ENCODE data around the gene FASN. TPM values are rescaled to one million over a fixed set of nuclear protein-coding genes. Genes with fewer than 3 reads are reported as not detected.

FASN gene
- total and polyA plus RNA-seq, 2 of the 4 experiments (the other 2 are of a cell fraction): 12.4 to 56.0 TPM

DNA sequence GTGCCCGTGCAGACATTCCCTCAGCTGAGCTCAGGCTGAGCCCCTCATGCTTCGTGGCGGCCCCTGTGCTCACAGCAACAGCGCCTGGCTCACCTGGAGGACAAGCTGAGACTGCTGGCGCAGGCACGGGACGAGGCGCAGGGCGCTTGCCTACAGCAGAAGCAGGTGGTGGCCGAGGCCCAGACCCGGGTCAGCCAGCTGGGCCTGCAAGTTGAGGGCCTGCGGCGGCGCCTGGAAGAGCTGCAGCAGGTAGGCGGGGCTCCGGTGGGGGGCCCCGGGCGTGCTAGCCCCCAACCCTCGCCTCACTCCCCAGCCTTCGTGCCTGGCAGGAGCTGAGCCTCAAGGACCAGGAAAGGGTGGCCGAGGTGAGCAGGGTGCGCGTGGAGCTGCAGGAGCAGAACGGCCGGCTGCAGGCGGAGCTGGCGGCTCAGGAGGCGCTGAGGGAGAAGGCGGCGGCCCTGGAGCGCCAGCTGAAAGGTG is 68.0 kb downstream of the FASN start:
- Histone ChIP-seq H4K5ac (ENCODE audit: low read depth, low read length) (no peak overlapping the region), H3K36me3 (ENCODE audit: control insufficient read depth, insufficient read depth, low read length) (peaks cover 2% of the 10 kb centered on the region), H3K9ac (ENCODE audit: low read depth, low read length) (no peak overlapping the region), H3K23ac (ENCODE audit: low read depth, low read length) (no peak overlapping the region), H4K91ac (ENCODE audit: insufficient read depth, low read depth, low read length) (no peak overlapping the region), H3K4me2 (ENCODE audit: low read depth, low read length) (no peak overlapping the region), H2AK9ac (replicated peaks; ENCODE audit: low read depth, low read length, poor library complexity) (no peak overlapping the region), H3K4me1 (ENCODE audit: control insufficient read depth, insufficient read depth, low read length) (peaks cover 4% of the 10 kb centered on the region; the same call in 1 of the 2 replicates), H3K79me1 (ENCODE audit: low read depth in 1 of 2, low read length in 2 of 2) (no peaks in the 10 kb centered on the region), H2AK5ac (ENCODE audit: low read depth, low read length) (no peak overlapping the region), H3K4ac (ENCODE audit: low read depth, low read length) (no peak overlapping the region), H3K27me3 (ENCODE audit: control insufficient read depth, insufficient read depth, low read length) (no peaks in the 10 kb centered on the region), H2BK15ac (ENCODE audit: low read depth, low read length) (no peak overlapping the region), H3K4me3 (ENCODE audit: insufficient read depth, low read depth, low read length) (no peak overlapping the region), H3K9me1 (ENCODE audit: insufficient read depth, low read length) (no peaks in the 10 kb centered on the region), H2BK20ac (ENCODE audit: low read depth, low read length) (no peak overlapping the region), H3K18ac (ENCODE audit: low read depth, low read length) (no peak overlapping the region), H3K56ac (ENCODE audit: extremely low read depth, insufficient read depth, low read length) (no peak overlapping the region), H2AFZ (replicated peaks; ENCODE audit: low read length, poor library complexity) (peak overlapping the region; percentile 94), H2BK5ac (ENCODE audit: low read depth, low read length, poor library complexity, severe bottlenecking) (no peak overlapping the region), H3K27ac (ENCODE audit: insufficient read depth, low read length) (no peak overlapping the region), H2BK120ac (ENCODE audit: low read depth, low read length) (no peak overlapping the region), H3K14ac (replicated peaks; ENCODE audit: low read depth, low read length) (no peak overlapping the region), H3K9me3 (ENCODE audit: control insufficient read depth, insufficient read depth, low read length) (no peaks in the 10 kb centered on the region), H4K8ac (ENCODE audit: low read depth in 2 of 2, low read length in 2 of 2) (no peak overlapping the region), H4K20me1 (ENCODE audit: insufficient read depth, low read length) (no peaks in the 10 kb centered on the region; the same call in 1 of the 2 replicates)
- dilution Hi-C loops (cut with HindIII; ENCODE audit: low sequenced_read_pairs, unreplicated experiment) (no loop called here), intact Hi-C loops (cut with micrococcal nuclease) (loop anchor here (1.0 to 10.0 kb wide), 2 partner anchors 124 to 295 kb away; no protein-coding TSS in a partner anchor), in situ Hi-C loops (cut with MboI; ENCODE audit: low sequenced_read_pairs) (loop anchor here (5.0 kb wide), 1 partner anchor 127 kb away; no protein-coding TSS in a partner anchor)
- no TSS peak for BruUV-seq (replicated peaks)
- POLR2A ChIA-PET (ENCODE audit: unreplicated experiment): no interaction called here
- WGBS, 2 experiments (ENCODE audit: extremely low coverage in 2 of 2, insufficient read length in 1 of 2): 74% methylated on average over 19 of the region's 31 CpGs; no CpG with 5 or more reads in 1 of the 2 experiments
- CTCF ChIA-PET: interaction anchor here (0.5 to 1.3 kb wide), 3 partner anchors 69 to 176 kb away, joined by 3 to 4 read pairs (median 3); no protein-coding TSS in a partner anchor
- no peak for ATAC-seq (ENCODE audit: low read depth)
- no peak for DNase-seq
- TF ChIP-seq POLR2A (IDR thresholded peaks at IDR 0.05; ENCODE audit: low read depth, low read length) (no peak), SMC3 (IDR thresholded peaks at IDR 0.05; ENCODE audit: low read depth, low read length) (no peak), MXI1 (IDR thresholded peaks at IDR 0.05; ENCODE audit: borderline replicate concordance, low read depth, low read length) (no peak), RAD21 (IDR thresholded peaks at IDR 0.05; ENCODE audit: low read length) (no peak), MAZ (IDR thresholded peaks at IDR 0.05; ENCODE audit: borderline replicate concordance, low read depth, low read length) (no peak), RFX5 (IDR thresholded peaks at IDR 0.05; ENCODE audit: low read depth, low read length) (no peak), NFE2L2 (IDR thresholded peaks at IDR 0.05; ENCODE audit: low read depth, low read length) (no peak), CEBPB (IDR thresholded peaks at IDR 0.05; ENCODE audit: low read depth, low read length) (no peak), FOS (IDR thresholded peaks at IDR 0.05; ENCODE audit: low read depth, low read length) (no peak), RCOR1 (IDR thresholded peaks at IDR 0.05; ENCODE audit: insufficient replicate concordance, low read length) (no peak), BHLHE40 (IDR thresholded peaks at IDR 0.05; ENCODE audit: low read depth, low read length) (no peak), CHD1 (IDR thresholded peaks at IDR 0.05; ENCODE audit: low read depth, low read length) (no peak), MAFK (IDR thresholded peaks at IDR 0.05; ENCODE audit: low read depth, low read length) (no peak)
- TF ChIP-seq, protein P1, sequence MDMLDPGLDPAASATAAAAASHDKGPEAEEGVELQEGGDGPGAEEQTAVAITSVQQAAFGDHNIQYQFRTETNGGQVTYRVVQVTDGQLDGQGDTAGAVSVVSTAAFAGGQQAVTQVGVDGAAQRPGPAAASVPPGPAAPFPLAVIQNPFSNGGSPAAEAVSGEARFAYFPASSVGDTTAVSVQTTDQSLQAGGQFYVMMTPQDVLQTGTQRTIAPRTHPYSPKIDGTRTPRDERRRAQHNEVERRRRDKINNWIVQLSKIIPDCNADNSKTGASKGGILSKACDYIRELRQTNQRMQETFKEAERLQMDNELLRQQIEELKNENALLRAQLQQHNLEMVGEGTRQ (IDR thresholded peaks at IDR 0.05; ENCODE audit: low read depth, low read length): no peak
- TF ChIP-seq, protein P2, sequence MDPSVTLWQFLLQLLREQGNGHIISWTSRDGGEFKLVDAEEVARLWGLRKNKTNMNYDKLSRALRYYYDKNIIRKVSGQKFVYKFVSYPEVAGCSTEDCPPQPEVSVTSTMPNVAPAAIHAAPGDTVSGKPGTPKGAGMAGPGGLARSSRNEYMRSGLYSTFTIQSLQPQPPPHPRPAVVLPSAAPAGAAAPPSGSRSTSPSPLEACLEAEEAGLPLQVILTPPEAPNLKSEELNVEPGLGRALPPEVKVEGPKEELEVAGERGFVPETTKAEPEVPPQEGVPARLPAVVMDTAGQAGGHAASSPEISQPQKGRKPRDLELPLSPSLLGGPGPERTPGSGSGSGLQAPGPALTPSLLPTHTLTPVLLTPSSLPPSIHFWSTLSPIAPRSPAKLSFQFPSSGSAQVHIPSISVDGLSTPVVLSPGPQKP (IDR thresholded peaks at IDR 0.05; ENCODE audit: borderline replicate concordance, low read depth, low read length): no peak
- TF ChIP-seq, protein P3, sequence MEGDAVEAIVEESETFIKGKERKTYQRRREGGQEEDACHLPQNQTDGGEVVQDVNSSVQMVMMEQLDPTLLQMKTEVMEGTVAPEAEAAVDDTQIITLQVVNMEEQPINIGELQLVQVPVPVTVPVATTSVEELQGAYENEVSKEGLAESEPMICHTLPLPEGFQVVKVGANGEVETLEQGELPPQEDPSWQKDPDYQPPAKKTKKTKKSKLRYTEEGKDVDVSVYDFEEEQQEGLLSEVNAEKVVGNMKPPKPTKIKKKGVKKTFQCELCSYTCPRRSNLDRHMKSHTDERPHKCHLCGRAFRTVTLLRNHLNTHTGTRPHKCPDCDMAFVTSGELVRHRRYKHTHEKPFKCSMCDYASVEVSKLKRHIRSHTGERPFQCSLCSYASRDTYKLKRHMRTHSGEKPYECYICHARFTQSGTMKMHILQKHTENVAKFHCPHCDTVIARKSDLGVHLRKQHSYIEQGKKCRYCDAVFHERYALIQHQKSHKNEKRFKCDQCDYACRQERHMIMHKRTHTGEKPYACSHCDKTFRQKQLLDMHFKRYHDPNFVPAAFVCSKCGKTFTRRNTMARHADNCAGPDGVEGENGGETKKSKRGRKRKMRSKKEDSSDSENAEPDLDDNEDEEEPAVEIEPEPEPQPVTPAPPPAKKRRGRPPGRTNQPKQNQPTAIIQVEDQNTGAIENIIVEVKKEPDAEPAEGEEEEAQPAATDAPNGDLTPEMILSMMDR (conservative IDR thresholded peaks at IDR 0.05; ENCODE audit: low read depth, low read length): no peak
